Measurements from ENCODE around the gene ZNF414.
"Not testable (repeated sequence)": the region's sequence is repeated elsewhere in the genome, so short reads cannot be mapped to it uniquely, and the experiment has no call there.

The ZNF414 gene

GRCh38 chr19:8513687-8514504 lies at the start of gene ZNF414:
Gene ZNF414 (minus strand): TSS chr19:8514167. CDS start chr19:8514046, 121 bp downstream.
- DNase-seq: peak; percentile 98

- no peak for DNase-seq
Observed at GRCh38 chr19:8561075-8561764, 47.3 kb upstream of the ZNF414 start.

- DNase-seq: no peak
Observed at GRCh38 chr19:8558325-8558724, 44.4 kb upstream of the ZNF414 start.

- DNase-seq: no peak
Observed at GRCh38 chr19:8557642-8558238, 43.8 kb upstream of the ZNF414 start.

- not testable (repeated sequence) for DNase-seq
Observed at GRCh38 chr19:8553729-8554128, 39.8 kb upstream of the ZNF414 start.

GRCh38 chr19:8552810-8553209 lies 38.8 kb upstream of the ZNF414 start:
- peak; percentile 45 for DNase-seq

- no peak for DNase-seq
Observed at GRCh38 chr19:8550070-8550469, 36.1 kb upstream of the ZNF414 start.

- DNase-seq: no peak
Observed at GRCh38 chr19:8545743-8546142, 31.8 kb upstream of the ZNF414 start.

GRCh38 chr19:8544168-8544567 lies 30.2 kb upstream of the ZNF414 start:
- DNase-seq: no peak

GRCh38 chr19:8539621-8540149 lies 25.7 kb upstream of the ZNF414 start:
- DNase-seq: no peak

- no peak for DNase-seq
Observed at GRCh38 chr19:8537099-8537498, 23.1 kb upstream of the ZNF414 start.

- DNase-seq: no peak
Observed at GRCh38 chr19:8536282-8536681, 22.3 kb upstream of the ZNF414 start.

GRCh38 chr19:8532225-8532624 lies 18.3 kb upstream of the ZNF414 start:
- DNase-seq: no peak

GRCh38 chr19:8531470-8531869 lies 17.5 kb upstream of the ZNF414 start:
- DNase-seq: no peak

GRCh38 chr19:8530061-8530679 lies 16.2 kb upstream of the ZNF414 start:
- DNase-seq: no peak

GRCh38 chr19:8529369-8530006 lies 15.5 kb upstream of the ZNF414 start:
- no peak for DNase-seq

GRCh38 chr19:8528500-8528899 lies 14.5 kb upstream of the ZNF414 start:
- DNase-seq: no peak

- peak; percentile 92 for DNase-seq
Observed at GRCh38 chr19:8526345-8527091, 12.6 kb upstream of the ZNF414 start.

GRCh38 chr19:8525401-8525684 lies 11.4 kb upstream of the ZNF414 start:
- no peak for DNase-seq

- DNase-seq: no peak
Observed at GRCh38 chr19:8519388-8519787, 5.4 kb upstream of the ZNF414 start.

GRCh38 chr19:8518536-8518935 lies 4.6 kb upstream of the ZNF414 start:
- no peak for DNase-seq
